Effector CD4-positive, alpha-beta T cell (primary cell): ENCODE results near the gene TOMM34.

Source experiments
- DNase-seq: peaks from one replicate; pipeline ENCODE4 v3.0.0-alpha.2; 2020

Gene TOMM34

GRCh38 chr20:44962483-44962882 lies 2.3 kb upstream of the TOMM34 start:
- DNase-seq: no peak

- no peak for DNase-seq
These were observed 1.7 kb upstream of the TOMM34 start for GRCh38 chr20:44961870-44962267.

DNA sequence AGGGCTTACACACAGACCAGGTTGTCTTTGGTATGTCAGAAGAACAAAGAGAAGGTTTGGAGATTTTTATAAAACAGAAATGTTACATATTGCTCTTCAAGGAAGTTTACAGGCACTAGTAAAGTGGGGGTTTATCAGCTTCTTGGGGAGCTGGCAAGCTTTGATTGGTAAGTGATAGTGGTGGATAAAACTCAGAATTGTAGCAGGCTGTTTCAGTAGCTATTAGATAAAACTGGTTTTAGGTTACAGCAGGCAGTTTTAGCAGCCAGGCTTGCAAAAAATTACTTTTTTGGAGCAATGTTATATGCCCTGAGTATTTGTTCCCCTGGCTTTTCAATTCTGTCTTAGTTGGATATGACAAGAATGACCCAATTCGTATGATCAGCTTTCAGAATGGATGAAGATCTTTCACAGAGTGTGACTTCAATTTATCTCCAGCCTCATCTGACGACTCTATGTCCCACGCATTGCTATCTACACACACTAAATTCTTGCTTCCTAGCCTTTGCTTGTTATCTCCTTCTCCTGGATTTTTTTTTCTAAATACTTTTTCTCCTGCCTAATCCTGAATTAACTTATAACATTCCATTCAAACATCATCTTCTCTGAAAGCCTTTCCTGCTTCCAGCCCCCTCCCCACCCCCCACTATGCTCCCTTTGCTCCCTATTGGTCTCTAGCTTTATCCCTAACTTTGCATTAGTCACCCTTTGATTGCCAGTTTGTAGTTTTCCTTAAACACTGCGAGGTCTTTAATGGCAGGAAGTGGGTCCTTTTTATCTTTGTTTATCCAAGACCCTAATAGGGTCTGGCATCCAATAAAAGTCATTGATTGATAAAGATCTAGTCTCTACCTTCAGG lies 1.0 kb upstream of the TOMM34 start:
- no peak for DNase-seq

- DNase-seq: peak; percentile 53
These were observed 527 bp downstream of the TOMM34 start for GRCh38 chr20:44959638-44960102.

DNA sequence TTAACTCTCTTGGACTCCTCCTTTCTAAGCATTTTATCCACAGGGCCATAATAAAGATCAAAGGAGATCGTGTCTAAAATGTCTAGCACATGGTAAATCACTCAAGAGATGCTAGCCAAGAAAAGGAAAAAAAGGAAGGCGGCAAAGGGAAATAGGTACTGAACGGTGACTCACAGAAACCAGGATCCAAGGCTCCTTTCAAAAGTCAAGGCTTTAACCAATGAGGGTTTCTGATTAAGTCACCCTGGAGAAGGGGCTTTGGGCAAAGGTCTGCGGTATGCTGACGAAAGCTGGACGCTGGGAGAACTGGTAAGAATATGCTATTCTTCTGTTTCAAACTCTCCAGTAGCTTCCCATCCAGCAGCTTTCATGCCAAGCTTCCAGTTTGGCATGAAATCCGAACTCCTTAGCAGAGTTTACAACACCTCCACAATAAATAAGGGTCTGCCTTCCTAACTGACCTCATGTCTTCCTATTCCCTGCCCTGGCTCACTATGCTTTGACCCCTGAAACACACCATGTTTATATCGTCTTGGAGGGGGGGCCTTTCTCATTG lies 1.0 kb downstream of the TOMM34 start:
- no peak for DNase-seq

- no peak for DNase-seq
These were observed 1.9 kb downstream of the TOMM34 start for GRCh38 chr20:44958276-44958675.

- DNase-seq: no peak
These were observed 3.8 kb downstream of the TOMM34 start for GRCh38 chr20:44956410-44956809.

- no peak for DNase-seq
These were observed 4.9 kb downstream of the TOMM34 start for GRCh38 chr20:44955270-44955669.

DNA sequence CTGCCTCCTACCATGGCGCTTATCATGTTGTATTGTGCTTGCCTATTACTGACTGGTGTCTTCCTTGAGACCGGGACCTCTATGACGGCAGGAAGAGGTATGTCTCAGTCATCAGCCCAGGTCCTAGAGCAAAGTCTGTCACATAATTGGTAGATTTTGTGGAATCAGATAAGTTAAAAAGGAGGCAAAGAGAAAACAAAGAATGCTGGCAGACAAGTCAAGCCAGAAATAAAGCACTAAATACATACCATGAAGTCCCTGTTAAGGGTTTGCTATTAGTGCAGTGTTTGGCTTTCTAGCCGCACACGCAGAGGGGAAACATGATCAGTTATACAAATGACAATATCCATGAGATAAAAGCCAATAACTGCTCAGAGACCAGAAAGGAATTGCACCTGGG lies 6.0 kb downstream of the TOMM34 start:
- DNase-seq: no peak

DNA sequence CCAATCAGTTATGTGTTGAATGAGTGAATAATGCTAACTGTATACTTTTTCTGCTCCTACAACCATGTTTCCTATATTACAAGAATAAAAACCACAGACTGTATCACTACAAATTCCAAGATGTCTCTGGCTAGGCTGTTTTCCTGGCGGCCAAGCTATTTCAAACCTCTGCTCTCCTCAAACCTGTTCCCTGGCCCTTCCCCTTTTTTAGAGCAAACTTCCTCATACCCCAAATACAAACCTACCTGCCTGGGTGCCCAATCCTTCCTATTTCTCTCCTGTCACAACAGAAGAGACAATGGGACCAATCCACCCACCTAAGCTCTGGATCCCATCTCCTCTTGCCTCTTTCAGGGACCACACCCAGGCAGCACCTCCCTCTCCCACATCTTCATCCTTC lies 7.5 kb downstream of the TOMM34 start:
- DNase-seq: no peak

GRCh38 chr20:44950368-44950767 lies 9.8 kb downstream of the TOMM34 start:
- DNase-seq: no peak

GRCh38 chr20:44948513-44948912 lies 11.7 kb downstream of the TOMM34 start:
- DNase-seq: no peak

DNA sequence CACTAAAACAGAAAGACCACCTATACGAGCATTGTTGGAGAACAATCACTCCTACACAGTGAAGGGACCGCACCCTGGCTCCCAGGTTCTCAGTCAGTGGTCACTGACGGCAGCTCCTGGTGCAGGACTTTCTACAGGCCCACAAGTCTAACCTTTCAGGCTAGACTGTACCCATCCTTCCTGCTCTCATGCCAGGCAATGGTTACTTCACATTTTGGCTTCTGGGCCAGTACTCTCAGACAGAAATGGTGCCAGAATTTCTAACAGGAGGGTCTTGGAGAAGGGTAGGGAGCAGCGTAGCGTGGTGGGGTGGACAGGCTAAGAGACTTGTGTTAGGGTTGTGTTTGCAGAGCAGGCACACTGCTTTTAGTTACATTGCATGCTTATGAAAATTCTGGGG lies 12.1 kb downstream of the TOMM34 start:
- DNase-seq: no peak

- DNase-seq: no peak
These were observed 13.8 kb downstream of the TOMM34 start for GRCh38 chr20:44946271-44946852.

GRCh38 chr20:44945261-44945660 lies 14.9 kb downstream of the TOMM34 start:
- DNase-seq: no peak

DNA sequence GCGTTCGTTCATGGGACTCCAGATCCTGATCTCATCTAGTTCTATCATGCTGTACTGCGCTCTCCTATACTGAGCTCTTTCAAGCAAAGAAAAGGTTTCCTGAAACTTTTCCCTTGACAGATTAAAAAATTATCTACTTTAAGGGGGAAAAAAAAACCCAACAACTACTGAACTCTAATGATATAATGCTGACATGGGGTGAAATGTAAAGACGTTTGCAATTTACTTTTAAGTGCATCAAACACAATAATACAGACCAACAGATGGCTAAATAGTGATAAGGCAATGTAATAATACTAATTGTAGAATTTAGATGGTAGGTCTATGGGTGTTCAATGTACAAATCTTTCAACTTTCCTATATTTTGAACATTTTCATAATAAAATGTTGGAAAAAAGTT lies 16.4 kb downstream of the TOMM34 start:
- no peak for DNase-seq

DNA sequence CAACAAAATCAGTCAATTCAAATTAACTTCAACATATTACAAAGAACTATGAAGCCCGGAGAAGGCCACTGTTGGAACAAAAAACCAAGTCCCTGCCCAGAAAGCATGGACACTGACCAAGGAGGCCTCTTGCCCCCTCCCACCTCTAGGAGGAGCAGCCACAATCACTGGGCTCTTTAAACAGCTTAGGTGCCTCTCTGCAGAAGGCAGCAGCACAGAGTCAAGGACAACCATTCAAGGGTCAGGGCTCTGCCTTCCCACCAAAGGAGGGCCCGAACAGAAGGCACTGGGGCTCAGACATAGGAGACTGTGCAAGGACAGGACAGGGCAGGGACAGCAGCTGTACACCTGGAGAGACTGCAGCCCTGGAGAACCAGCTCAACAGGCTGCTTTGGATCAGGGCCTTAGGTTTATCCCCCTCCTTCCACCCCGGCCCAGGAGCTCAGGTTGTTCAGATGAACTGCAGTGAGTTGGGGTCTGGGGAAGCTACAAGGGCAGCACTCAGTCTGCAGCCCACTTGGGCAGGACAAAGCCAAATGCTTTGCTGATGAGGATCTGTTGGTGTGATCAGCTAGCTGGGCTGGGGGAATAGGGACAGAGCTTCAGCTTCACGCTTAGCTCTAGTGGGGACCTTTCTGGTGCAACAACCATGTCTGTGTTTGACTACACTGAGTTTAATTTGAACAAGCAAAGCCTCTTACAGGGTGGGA lies 17.8 kb downstream of the TOMM34 start:
- no peak for DNase-seq

DNA sequence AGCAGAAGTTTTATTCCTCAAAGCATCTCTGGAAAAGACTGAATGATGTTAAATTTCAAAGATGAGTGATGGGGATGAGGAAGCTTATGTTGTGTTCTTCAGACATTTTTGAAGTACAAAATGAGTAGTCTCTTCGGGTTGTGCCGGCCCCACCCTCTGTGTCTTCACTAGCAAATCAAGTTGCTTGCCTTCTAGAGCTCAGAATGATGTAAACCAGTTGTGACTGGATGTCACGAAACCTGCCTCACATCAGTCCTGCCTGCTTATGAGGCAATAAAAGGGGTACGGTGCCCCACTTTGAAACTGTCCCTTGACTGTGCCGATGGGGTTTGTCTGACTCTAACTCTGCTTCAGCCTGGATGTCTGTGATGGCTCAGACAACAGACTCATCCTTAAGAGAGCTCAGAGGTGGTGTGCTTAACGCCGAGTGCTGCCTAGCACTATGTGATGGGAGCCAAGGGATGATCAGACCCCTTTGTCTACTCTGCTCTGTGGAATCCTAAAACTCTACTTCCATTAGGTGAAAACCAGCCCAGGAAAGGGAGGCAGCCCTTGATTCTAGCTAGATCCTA lies 19.0 kb downstream of the TOMM34 start:
- DNase-seq: no peak

GRCh38 chr20:44938637-44939036 lies 21.6 kb downstream of the TOMM34 start:
- no peak for DNase-seq

DNA sequence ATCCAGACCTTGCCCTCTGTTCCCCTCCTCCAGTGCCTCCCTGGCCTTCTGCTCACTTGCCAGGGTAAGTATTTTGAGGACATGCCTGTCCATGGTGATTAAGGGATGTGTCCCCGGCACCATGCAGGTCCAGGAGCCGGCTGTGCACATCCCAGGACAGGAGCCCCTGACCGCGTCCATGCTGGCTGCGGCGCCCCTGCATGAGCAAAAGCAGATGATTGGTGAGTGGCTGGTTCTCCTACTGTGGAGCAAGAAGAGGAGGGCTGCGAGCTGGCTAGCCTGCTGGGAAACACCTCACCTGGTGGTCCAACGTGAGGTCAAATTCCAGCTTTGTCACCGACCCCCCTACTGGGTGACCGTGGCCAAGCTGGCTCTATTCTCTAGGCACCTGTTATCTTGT lies 23.7 kb downstream of the TOMM34 start:
- DNase-seq: no peak

- DNase-seq: no peak
These were observed 27.3 kb downstream of the TOMM34 start for GRCh38 chr20:44932916-44933315.

GRCh38 chr20:44931911-44932310 lies 28.3 kb downstream of the TOMM34 start:
- no peak for DNase-seq

DNA sequence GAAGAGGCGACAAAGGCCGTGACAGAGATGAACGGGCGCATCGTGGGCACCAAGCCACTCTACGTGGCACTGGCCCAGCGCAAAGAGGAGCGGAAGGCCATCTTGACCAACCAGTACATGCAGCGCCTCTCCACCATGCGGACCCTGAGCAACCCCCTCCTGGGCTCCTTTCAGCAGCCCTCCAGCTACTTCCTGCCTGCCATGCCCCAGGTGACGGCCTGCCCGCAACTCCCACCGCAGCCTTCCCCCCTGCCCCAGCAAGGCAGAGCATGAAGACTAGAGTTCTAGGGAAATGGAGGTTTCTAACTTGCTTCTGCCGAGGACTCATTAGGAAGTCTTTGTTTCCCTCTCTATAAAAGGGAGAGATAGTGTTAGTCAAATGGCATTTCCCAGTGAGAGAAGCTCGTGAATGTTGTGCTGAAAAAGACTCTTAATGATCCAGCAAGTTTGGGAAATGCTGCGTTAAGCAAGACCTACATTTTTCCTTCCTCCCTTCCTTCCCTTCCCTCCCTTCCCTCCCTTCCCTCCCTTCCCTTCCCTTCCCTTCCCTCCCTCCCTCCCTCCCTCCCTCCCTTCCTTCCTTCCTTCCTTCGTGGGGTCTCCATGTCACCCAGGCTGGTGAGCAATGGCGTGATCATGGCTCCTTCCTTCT lies 29.6 kb downstream of the TOMM34 start:
- no peak for DNase-seq
